ENCODE data around the gene WDR18. TPM values are rescaled to one million over a fixed set of nuclear protein-coding genes. Genes with fewer than 3 reads are reported as not detected.
A peak's percentile ranks its signal among the peaks of the same experiment; 100 is the strongest.

WDR18 gene
- total and polyA plus RNA-seq, 2 of the 8 experiments (the other 6 are each of a cell fraction or from before 2014, with no cell fraction given) = 87.7 to 177 TPM

DNA sequence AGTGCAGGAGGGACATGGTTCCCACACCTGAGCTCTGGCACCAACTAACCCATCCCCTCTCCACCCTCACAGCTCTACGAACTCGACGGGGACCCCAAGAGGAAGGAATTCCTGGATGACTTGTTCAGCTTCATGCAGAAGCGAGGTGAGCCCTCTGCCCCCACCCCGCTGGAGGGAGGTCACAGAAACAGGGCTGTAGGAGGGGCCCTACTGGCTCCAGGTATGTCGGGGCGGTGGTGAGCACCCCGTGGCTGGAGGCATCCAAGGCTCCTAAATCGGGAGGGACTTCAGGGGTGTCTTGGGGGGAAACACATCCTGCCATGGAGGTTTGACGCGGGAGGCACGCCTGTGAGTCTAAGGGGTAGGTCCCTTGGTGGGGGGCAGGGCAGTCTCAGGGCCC is 24.1 kb upstream of the WDR18 start (continued):
- TF ChIP-seq CHD7 (IDR thresholded peaks at IDR 0.05; ENCODE audit: insufficient replicate concordance, low read length) (no peak), SIN3A (conservative IDR thresholded peaks at IDR 0.05 in 1 of 2, IDR thresholded peaks at IDR 0.05 in 1 of 2; ENCODE audit: low read depth in 1 of 2, low read length in 2 of 2) (no peak), CTCF (IDR thresholded peaks at IDR 0.05; ENCODE audit: control extremely low read depth in 1 of 3, insufficient read depth in 1 of 3, low read depth in 1 of 3, low read length in 3 of 3) (peak; percentile 41 to 67 (median 49)), CEBPB (IDR thresholded peaks at IDR 0.05; ENCODE audit: low read depth, low read length) (no peak), HDAC2 (IDR thresholded peaks at IDR 0.05; ENCODE audit: borderline replicate concordance in 1 of 2, low read depth in 2 of 2, low read length in 2 of 2) (peak in 1 of 2 experiments; percentile 79; a peak in 1 of 4 replicates), GTF2F1 (IDR thresholded peaks at IDR 0.05; ENCODE audit: borderline replicate concordance, low read depth, low read length) (no peak)
- TF ChIP-seq, protein P1, sequence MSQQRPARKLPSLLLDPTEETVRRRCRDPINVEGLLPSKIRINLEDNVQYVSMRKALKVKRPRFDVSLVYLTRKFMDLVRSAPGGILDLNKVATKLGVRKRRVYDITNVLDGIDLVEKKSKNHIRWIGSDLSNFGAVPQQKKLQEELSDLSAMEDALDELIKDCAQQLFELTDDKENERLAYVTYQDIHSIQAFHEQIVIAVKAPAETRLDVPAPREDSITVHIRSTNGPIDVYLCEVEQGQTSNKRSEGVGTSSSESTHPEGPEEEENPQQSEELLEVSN (IDR thresholded peaks at IDR 0.05) = no peak

Measured in H1 (cell line).